HG03025 (cell line): Measurements from ENCODE around the gene VEZF1.

Source experiments
- ATAC-seq: cut with Tn5 transposase; IDR thresholded peaks from one replicate; pipeline ENCODE4 v1.9.1; 2021; ENCODE audit warnings: mild to moderate bottlenecking, moderate library complexity; ENCODE audit not compliant: unreplicated experiment, low FRiP score

VEZF1 gene

DNA sequence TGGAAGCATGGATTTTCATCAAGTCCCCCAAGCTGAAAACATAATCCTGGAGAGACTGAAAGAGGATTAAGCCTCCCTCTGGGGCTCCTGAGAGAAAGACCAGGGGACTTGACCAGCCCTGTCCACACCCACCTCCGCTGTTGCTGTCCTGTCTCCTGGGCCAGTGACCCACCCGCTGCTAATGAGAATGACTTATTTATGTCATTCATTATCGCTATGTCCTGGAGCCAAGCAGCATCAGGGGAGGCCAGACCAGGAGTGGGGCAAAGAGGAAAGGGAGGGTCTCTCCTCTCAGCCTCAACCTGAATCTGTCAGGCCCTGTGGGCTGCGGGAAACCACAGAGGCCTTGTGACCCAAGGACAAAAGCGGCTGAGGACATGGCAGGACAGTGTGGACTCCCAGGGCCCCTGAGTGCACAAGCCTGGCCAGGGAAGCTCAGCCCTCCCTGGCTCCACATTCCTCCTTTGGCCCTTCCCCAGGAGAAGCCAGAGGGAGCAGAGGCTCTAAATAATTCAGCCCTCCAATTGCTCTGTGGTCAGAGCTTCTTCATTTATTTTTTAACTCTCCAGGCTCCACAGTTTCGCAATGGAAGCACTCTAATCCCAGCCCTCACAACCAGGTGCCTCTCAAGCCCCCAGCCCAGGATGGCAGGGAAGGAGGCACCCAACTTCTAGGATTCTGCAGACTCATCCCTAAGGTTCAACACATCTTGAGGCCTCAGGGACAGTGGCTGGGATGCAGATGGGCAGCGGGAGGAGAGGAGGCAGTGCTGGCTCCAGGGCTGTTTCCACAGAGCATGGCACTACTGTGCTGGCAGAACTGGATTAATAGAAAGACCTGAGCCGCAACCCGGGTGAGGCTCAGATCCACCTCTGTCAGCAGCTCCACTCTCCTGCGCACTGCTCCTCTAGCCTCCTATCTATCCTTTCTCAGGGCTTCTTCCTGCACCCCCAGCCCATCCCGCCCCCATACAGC lies 51.9 kb downstream of the VEZF1 start:
- ATAC-seq: no peak

DNA sequence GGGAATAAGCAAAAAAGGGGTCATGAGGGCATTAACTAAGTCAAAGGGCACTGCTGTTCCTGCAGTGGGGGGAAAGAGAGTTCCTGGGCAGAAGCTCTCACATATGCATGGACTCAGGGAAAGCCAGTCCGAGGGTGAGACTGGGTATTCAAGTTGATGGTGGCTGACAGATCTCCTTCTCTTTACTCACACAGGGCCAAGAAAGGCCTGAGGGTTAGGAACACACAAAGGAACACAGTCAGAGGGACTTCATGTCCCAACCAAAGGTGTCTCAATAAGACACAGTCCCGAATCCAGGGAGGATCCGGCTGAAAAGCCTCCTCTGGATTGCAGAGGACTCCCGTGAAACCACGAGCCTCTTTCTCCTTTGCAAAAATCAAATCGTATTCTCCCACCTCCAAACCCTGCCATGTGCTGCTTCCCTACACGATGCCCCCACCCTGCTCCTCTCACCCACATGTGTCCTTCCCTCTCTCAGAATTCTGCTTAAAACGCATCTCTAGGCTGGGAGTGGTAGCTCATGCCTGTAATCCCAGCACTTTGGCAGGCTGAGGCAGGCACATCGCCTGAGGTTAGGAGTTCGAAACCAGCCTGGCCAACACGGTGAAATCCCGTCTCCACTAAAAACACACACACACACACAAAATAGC lies 56.4 kb downstream of the VEZF1 start:
- ATAC-seq: no peak

DNA sequence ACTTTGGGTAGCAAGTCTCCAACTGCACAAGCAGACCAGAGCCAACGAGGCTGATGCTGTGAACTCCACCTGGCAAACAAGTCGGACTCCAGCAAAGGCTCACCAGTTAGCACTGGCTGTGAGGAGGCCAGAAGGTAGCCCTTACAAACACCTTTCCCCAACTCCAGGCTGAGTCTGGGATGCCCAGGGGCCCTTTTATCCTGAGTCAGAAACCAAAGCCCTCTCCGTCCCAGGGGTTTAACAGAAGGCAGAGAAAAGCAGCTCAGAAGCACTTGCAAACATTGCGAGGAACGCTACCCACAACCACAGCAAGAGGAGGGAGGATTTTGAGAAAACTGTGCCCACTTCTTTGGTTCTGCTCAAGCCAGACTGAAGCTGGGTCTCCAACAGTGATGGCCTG lies 57.8 kb downstream of the VEZF1 start:
- ATAC-seq: no peak

DNA sequence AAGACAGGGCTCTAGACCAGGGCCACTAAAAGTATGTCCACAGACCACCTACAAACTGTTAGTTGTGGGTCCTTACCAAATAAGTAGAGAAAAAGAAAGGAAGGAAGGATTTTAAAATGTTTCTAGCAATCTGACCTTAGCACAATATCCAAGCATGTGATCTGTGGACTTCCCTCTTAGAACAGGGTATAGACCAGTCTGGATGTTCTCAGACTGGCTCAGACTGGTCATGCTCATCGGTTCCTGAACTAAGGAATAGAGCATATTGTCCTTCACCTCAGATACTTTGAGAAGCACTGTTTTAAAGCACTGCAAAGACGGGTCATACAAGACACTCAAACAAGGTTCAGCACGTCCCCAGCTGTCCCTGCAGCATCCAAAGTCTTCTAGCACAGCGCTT lies 58.7 kb downstream of the VEZF1 start:
- no peak for ATAC-seq

DNA sequence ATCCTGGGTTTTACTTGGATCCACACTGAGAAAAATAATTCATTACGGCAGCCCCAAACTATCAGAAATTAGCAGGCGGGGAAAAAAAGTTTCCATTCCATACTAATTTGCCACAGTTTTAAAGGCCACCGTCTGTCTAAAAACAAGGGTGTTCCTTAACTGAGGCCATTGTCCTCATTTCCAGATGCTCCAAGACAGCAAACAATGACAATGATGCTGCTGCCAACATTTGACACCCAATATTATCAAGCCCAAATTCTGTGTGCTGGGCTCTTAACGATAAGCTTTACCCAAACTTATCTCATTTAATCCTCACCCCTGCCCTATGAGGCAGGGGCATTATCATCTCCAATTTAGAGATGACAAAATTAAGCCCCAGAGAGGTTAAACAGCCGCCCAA lies 59.1 kb downstream of the VEZF1 start:
- no peak for ATAC-seq

DNA sequence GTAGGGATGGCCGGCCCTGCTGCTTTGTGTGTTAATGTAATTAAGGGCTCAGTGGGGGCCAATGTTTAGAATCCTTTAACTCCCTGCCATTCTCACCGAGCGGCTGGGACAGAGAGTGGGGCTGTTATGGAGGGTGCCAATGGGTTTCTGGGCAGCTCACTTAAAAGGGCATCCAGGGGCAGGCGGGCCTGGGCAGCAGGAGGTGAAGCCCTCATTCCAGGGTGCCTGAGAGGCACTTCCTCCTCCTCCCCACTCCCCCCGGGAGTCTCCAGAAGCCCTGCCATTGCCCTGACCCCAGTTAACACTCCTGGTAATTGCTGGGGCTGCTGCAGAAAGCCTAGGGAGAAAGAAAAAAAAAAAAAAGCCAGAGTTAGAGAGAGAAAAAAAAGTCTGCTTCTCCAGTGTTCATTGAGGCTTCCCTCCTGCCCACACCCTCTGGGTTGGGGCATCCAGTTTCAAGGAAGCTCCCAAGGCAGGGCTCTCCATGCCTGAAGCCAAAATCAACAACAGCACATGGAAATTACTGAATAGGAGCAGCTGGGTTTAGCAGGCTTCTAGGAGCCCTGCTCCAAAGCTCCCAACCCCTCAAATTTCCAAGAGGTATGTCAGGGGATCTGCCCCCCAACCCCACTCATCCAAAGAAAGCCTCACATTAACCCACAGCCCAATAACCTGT lies 60.9 kb downstream of the VEZF1 start:
- ATAC-seq: no peak

DNA sequence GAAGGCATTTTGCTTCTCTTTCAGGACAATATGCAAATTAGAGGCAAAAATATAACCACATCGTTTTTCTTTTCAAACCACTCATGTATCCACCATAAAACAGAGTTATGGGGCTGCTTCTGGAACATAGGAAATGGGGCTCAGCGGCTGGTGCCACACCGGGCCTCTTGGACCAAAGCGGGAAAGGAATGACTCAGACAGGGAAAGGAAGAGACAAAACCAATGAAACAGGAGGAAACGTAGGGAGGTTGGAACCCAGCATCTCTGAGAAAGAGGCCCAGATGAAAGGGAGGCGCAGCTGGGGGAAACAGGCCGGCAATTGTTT lies 61.4 kb downstream of the VEZF1 start:
- ATAC-seq: no peak

DNA sequence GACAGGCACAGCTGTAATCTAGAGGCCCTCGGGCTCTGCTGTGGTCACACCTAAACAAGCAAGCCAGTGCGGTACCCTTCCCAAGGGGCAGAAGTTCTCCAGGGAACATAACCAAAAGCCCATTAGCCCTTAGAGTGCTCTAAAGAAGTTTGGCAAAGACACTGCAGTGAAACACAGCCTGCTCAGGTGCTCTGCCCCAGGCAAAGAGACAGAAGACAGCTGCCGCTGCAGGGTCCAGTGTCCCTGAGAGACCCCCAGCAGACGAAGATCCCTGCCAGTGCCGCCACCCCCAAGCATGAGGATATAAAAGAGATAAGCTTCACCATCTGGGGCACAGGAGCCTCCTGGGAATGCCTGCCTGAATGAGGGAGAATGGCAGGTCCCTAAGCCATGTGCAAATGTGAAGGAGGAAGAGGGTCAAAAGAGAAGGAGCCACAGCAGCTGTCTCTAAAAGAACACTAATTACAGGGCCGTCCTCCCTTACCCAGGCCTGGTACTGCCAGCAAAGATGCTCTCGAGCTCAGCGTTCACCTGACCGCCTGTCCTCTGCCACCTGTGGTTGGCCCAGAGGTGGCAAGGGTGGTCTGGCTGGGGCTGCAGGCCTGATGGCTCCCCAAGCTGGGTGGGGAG lies 62.6 kb downstream of the VEZF1 start:
- no peak for ATAC-seq

DNA sequence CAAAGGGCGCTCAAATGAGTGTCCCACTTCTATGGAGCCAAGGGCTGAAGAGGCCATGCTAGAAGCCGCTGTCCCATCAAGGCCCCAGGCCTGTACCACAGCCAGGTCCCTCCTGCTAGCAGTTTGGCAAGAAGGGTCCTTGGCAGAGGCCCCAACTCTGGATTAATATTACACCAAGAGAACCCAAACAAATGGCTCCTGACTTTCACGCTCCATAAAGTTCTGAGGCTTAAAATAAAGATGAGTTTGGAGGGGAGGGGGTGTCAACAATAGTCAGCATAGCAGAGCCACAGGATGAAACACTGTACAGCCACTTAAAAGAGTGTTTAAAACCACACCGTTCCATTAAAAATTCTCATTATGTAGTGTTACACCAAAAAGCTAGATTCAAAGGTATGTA lies 63.4 kb downstream of the VEZF1 start:
- ATAC-seq: no peak
